Measurements from ENCODE around the gene DOK6.
"Not testable (repeated sequence)": the region's sequence is repeated elsewhere in the genome, so short reads cannot be mapped to it uniquely, and the experiment has no call there.

DOK6 gene

DNA sequence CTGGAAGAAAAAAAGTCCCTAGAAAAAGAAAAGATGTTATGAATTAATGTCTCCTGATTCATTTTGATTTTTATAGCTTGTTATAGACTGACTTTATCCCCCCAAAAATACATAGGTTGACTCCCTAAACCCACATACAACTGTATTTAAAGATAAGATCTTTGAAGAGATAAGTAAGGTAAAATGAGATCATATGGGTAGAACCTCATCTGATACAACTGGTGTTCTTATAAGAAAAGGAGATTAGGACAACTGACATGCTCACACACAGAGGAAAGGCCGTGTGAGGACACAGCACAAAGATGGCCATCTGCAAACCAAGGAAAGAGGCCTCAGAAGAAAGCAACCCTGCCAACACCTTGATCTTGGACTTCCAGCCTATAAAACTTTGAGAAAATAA, 429.5 kb downstream of the DOK6 start:
- no peak for DNase-seq

DNA sequence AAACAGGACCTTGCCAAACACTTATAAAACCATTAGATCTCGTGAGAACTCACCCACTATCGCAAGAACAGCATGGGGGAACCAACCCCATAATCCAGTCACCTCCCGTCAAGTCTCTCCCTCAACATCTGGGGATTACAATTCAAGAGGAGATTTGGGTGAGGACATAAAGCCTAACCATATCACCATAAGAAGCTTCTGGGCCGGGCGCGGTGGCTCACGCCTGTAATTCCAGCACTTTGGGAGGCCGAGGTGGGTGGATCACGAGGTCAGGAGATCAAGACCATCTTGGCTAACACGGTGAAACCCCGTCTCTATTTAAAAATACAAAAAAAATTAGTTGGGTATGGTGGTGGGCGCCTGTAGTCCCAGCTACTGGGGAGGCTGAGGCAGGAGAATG, 434.3 kb downstream of the DOK6 start:
- not testable (repeated sequence) for DNase-seq

DNA sequence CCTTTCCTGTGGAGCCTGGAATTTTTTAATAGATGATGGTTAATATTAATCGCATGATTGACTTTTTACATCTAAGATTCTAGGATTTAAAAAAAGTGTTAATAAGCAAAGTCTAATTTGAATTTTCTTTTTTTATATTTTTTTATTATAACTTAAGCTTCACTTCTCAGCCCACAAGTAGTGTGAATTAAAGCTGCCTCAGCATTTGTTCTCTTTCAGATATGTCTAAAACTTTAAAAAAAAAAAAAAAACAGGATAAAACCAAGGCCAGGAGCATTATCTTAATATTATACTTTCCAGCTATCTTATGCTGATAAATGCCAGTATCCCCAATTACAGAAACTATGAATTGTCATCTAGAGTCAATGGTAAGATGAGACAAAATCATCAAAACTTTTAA, 437.3 kb downstream of the DOK6 start:
- DNase-seq: no peak

DNA sequence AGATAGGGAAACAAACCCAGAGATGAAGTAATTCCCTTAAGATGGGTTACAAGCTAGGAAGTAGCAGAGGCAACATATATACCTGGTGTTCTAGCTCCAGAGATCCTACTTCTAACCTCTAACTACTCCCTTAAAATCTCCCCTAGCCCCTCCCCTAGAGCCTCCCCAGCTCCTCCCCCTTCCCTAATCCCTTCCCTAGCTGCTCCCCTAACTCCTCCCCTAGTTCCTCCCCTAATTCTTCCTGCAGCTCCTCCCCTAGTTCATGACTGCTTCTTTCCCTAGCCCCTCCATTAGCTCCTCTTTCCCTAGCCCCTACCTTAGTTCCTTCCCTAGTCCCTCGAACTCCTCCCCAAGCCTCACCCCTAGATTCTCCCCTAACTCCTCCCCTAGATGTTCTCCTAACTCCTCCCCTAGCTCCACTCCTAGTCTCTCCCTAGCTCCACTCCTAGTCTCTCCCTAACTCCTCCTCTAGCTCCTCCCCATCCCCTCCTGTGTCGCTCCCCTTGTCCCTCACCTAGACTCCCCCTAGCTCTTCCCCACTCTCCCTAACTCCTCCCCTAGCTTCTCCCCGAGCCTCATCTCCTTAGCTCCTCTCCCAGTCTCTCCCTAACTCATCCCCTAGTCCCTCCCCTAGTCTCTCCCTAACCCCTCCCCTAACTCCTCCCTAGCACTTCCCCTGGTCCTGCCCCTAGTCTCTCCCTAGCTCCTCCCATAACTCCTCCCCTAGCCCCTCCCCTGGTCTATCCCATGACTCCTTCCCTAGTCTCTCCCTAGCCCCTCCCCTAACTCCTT, 438.1 kb downstream of the DOK6 start:
- no peak for DNase-seq

DNA sequence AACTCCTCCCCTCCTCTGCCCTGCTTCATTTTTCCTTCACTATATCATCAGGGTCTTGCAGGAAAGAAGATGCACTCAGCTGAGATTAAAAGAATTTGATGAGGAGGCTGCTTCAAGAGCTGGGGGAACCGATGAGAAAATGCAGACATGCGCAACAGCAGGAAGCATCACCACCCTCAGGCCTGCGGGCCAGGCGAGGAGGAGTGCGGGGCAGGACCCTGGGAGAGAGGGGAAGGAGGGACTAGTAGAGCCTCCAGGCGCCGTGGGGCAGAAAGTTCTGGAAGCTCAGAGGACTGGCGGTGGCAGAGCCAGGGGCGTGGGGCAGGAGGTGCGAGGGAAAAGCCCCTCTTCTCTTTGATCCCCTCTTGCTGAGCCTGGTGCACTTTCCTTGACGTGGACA, 438.8 kb downstream of the DOK6 start:
- DNase-seq: no peak

DNA sequence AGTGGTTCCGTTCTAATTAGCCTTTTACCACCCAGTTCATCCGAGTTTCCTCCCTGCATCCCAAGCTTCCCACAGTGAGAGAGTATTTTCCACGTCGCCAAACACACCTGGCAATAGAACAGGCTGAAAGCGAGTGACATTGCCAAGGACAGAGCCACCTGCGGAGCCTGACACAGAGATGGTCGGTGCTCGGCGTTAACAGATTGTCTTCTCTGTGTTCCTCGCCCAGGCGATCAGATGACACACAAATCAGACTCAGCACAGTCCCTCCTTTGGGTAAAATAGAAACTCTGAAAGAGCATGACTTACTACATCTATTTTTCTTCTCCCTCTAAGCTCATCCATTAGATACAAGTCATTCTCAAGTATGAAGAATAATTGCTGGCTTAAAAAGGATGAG, 439.3 kb downstream of the DOK6 start:
- DNase-seq: no peak

DNA sequence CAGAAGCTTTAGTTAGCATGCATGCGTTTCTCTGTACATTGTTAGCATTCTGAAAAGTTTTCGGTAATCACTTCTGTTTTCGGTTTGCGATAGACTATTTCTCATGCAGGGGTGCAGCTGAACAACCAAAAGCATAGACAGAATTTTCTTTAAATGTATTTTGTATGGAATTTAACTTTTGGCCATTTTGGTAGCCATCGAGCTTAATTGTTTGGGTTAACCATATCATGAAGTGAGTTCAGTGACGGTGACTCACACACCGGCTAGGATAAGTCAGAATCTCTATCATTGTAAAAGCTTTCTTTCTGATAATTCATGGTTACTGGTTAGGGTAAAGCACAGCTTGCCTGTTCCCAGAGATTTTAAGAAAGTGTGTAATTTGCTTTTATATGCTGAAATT, 439.8 kb downstream of the DOK6 start:
- no peak for DNase-seq

DNA sequence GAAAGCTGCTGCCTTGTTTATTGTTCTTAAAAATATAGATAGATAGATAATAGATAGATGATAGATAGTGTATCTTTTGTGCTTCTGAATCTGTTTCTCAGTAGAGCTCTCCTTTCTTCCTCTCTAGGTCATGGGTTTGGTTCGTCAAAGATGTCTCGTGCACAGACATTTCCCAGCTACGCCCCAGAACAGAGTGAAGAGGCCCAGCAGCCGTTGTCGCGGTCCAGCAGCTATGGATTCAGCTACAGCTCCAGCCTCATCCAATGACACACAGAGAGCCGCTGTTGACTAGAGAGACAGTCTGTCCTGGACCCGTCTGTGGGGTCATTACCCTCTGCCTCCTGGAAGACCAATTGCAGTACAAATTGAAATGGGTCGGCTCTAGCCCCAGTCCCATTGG, 440.4 kb downstream of the DOK6 start:
- no peak for DNase-seq

DNA sequence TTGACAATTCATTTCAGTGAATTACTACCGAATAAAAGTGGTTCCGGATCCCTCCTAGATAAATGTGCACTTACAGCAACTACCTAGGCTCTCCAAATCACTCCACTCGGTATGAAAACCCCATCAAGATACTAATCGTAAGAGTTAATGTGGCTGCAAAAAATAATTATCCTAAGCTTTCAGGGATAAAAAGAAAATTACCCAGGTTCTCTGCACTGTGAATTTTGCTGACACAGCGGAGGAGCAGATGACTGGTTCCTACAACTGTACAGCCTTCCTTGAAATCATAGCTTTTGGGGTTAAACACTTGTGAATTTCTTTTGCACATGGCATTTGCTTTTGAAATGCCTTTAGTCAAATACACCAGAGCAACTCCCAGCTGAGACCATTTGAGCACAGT, 442.3 kb downstream of the DOK6 start:
- no peak for DNase-seq

DNA sequence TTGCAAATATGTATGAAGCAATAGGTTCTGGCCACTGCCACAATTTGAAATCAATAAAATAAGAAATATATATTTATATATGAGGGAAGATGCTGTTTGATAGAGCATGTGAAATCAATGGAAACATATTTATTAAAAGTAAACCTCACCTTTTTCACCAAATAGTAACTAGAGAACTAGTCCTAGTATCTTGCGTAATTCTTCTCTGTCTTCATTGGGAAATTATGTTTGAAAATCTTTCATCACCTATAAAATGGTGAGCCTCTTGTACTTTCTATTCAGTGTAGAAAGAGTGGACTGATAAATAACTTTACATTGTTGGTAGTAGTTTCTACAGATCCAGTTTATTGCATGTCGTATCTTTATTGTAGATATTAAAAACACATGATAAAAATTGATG, 444.0 kb downstream of the DOK6 start:
- DNase-seq: no peak

DNA sequence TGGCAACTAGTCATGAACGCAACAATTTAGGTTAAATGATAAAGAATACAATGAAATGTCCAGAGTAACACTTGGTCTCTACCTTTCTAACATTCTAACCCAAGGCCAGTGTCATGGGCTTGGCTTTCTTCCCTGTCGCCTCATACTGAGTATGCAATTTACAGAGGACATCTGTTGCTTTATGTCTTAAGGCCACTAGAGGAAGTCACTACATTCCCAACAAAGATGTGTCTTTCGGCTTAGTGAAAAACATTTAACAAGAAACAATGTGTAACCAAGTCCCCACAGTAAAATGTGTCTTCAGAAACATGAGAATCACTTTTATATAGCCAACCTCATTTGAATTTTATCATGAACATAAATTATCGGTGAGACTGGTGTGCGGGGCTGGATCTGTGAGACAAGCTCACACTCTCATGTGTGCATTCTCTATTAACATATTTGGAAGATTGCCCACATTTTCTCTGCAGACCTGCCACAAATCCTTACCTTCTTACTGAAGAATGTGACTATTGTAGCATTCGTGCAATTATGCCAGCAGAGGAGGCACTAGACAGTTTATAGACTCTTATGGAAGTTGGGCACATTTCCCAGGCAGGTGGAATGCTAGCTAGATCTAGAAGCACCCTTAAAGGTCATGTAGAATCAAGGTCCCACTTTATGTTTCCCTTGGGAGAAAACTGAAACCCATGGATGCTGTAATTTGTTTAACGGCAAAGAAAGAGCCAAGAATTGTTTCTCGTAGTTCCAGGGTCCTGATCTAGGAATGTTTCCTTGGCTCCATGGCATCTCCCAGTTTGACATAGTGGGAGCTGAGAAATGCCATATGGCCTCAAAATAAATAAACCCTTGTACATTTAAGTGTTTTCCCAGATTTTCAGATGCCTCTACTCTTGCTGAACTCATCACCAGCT, 445.2 kb downstream of the DOK6 start:
- no peak for DNase-seq

DNA sequence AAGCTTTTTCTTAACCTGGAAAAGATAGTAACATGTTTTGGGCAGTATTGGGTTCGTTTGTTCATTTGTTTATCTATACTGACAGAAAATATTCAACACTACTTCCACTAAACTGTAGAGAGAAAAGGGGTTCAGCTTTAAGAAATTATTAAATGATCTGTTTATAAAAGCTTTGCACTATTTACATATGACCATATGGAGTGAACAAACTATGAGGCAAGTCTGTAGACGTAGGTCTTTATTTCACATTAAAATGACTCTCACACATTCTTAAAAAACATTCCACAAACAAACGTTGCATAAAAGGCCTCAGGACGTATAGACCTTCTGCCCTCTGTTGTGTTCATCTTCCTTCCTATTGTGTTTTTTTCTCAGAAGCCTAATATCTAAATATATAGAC, 452.4 kb downstream of the DOK6 start:
- DNase-seq: no peak

DNA sequence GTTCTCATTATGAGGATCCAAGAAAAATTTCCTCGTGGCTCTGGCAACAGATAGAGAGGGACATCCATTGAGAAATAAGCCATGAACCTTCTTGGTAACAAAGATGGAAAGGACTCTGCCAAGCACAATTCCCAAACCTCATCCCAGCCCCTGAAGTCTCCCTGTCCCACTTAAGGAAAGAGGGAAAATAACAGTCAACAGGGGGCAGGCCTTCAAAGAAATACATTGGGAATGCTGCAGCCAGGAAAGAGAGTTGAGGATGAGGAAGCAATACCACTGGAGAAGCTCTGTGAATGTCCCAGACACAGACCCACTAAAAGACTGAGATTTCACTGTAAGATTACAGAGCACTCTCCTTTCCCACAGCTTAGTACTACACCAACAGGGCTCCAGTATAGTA, 453.8 kb downstream of the DOK6 start:
- no peak for DNase-seq

DNA sequence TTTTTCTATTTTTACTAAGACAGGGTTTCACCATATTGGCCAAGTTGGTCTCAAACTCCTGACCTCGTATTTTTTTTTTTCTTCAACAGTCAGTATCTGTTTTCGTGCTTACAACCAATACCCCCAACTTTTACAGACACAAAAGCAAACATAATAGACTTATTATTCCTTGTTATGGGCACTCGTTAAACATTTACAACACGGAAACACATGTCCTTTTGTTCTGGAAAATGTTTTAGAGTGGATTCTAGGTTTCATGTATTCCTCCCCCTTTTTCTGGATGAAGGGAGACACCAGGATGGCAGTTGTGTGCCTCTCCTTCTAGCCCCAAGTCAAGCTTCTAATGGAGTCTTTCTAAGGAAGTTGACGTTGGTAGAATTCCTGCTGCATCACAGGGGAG, 458.2 kb downstream of the DOK6 start:
- no peak for DNase-seq

DNA sequence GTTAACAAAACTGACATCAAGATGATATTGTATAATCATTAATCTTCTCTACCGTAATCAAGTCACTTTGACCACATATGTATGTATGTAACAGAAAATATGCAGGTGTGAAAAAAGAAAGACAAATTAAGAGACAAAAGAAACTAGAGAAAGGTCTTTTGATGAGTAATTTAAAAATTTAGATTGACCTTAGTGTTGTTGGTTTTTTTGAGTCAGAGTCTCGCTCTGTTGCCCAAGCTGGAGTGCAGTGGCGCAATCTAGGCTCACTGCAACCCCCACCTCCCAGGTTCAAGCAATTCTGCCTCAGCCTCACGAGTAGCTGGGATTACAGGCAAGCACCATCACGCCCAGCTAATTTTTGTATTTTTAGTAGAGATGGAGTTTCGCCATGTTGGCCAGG, 464.1 kb downstream of the DOK6 start:
- DNase-seq: not testable (repeated sequence)

DNA sequence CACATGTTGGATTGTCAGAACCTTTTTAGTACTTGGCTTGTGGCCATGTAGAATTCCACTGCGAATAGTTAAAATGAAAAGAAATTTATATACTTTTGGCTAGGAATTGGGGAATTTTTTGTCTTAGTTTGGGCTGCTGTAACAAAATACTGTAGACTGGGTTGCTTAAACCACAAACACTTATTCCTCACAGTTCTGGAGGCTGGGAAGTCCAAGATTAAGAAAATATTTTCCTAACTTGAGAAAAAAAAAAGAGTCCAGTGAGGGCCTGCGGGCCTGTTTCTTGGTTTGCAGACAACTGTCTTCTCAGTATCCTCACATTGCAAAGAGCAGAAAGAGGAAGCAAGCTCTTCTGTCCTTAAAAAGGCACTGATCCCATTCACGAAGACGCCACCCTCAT, 465.1 kb downstream of the DOK6 start:
- no peak for DNase-seq

DNA sequence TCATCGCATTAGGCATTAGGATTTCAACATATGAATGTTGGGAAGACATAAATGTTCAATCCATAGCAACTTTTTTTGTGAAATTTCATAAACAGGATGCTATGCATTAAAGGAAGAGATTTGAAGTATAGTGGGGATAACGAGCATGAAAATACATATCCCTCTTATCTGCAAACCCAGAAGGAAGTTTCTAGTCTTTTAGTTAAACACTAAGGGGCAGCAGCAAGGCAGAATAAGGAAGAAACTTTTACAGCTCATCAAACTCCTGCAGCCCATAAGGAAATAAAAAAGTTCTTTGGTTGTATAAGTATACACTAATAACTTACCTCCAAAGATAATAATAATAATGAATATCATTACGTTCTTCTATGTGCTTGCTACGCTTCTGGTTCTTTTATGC, 465.5 kb downstream of the DOK6 start:
- no peak for DNase-seq

DNA sequence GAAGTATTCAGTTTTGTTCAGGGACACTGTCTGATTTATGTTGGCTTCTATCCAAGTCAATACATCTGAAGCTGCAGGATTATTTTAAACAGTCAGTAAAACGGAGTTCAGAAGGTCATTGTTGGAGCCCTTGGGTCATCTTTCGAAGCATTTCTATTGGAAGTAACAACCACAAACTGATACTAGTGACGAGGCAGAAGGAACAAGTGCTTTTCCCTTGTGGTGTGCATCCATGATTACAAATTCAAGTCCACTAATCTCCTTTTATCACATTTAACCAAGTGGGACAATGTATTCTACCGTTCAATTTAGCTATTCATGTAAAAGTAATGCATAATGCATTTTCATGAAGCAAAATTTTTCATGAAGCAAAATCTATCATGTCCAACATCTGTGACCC, 470.0 kb downstream of the DOK6 start:
- DNase-seq: no peak

DNA sequence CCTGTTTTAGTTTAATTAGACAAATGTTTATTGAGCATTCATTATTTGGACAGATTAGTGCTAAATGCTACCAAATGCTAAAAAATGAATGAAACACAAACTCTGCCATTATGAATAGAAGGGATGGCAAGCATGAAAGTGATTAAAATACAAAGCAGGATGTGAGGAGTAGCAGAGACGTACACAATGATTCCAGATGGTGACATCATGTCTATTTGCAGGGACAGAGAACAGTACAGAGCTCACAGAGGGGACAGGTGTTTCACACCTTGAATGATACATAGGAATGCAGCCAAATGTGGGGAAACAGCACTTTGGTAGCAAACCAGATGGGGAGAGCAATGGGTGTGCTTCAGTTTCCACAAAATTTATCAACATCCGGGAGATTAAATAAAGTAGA, 470.7 kb downstream of the DOK6 start:
- DNase-seq: no peak

DNA sequence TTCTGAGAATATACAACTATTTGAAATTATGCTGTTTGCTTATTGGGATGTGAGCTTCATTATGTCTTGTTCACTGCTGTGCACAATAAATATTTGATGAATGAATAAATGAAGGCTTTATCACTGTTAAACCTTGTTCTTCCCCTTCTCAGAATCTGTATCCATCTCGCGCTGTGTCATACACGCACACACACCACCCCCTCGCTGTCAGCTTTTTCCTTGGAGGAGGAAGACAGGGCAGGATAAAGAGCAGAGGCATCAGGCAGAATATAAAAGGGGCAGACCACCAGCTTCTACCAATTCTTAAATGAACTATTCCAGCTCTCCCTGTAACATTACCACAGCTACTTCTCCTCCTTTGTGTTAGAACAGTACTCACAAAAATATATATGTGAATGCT, 472.0 kb downstream of the DOK6 start:
- no peak for DNase-seq

DNA sequence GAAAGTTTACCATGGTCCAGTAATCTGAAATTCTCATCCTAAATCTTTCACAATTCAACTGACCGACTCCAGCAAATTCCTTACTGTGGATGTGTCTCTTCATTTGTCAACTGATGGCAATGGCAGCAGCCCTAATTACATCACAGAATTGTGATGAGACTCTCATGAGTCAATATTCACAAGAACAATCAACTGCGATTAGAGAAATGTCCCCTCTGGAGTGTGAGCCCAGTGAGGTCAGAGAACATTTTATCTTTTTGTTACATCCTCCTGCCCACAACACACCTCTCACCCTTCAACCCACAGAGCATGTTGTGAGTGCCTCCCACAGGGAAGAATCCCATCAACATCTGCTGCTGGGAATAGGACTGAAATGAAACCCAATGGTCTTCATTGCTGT, 473.4 kb downstream of the DOK6 start:
- DNase-seq: no peak

DNA sequence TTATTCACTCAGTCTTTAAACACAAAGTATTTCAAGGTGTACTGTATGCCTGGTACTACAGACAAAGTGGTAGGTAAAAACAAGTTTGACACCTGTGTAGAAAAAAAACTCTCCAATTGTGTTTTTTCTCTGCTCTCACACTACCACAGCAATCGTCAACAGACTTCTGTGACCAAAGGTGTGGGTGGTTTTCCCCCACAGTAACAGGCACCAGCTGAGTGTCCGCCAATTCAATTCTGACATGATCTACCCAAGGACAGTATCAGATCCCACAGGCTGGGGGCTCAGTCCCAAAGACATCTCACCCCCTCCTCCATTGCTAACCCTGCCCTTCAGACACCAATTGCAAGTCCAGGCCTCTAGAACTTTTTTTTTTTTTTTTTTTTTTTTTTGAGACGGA, 475.8 kb downstream of the DOK6 start:
- DNase-seq: no peak

DNA sequence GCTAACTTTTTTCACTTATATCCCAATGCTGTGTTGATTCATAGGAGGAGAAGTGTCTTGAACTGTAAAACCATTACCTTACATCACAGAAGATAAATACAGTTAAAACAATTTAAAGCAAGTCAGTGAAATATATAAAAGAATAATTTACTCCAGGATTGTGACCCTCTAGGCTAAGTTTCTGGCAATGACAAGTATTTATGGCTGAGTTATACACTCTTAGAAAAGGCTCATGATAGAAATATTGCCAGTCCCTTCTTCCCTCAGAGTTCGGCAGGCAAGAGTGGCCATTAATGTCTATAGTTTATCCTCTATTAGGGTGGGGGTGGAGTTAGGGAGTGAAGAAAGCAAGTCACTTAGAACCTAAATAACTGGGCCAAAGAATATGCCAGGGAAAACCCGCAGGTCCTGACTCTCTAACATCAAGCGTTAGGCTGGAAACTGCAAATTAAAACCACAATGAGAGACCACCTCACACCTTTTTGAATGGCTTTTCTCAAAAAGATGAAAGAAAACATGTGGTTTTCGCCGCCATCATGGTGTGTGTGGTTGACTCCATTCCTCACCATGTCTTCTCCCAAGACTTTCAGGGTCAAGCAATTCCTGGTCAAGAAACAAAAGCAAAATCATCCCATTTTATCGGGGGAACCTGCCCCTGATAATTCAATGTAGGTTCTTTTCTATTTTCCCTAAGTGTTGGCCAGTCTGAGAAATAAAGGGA, 477.7 kb downstream of the DOK6 start:
- DNase-seq: no peak

DNA sequence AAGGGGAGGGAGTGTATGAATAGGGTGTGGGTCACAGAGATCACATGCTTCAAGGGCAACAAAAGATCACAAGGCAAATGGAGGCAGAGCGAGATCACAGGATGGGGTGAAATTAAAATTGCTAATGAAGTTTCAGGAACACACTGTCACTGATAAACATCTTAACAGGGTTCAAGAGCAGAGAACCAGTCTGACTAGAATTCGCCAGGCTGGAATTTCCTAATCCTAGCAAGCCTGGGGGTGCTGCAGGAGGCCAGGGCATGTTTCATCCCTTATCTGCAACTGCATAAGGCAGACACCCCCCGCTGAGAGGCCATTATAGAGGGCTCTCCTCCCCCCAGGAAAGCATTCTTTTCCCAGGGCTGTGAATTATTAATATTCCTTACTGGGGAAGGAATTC, 478.4 kb downstream of the DOK6 start:
- not testable (repeated sequence) for DNase-seq

All from activated CD8-positive, alpha-beta memory T cell treated with anti-CD3 and anti-CD28 coated beads for 24 hours (primary cell).